Gastroesophageal sphincter (tissue), 4 donors: ENCODE measurements around the gene ARHGAP23. TPM values are rescaled to one million over a fixed set of nuclear protein-coding genes. Genes with fewer than 3 reads are reported as not detected.

ENCODE experiments used
- ATAC-seq: fragments of 150-250 bp; one replicate; pipeline ENCODE4 v1.9.1; 2016; ENCODE audit warnings: mild to moderate bottlenecking, moderate library complexity
- H3K27ac ChIP-seq, 4 donors: fragments of 200-600 bp; sonication (generic) in 3 of 4; 1 replicate in 3 of 4; 2 replicates in 1 of 4; pipeline ENCODE4 v1.5.1; 2016 to 2019
- H3K27me3 ChIP-seq: fragments of 200-600 bp; sonication (generic); one replicate; pipeline ENCODE4 v1.5.1; 2019
- H3K36me3 ChIP-seq, 2 donors: fragments of 200-600 bp; sonication (generic); one replicate each; pipeline ENCODE4 v1.5.1; 2019; ENCODE audit warnings: control low read depth in 1 of 2
- H3K4me1 ChIP-seq, 3 donors: fragments of 200-600 bp; sonication (generic); 1 replicate in 2 of 3; 2 replicates in 1 of 3; pipeline ENCODE4 v1.5.1; 2016 to 2019; ENCODE audit warnings: control low read depth in 2 of 3
- H3K4me3 ChIP-seq, 2 donors: fragments of 200-600 bp; sonication (generic); one replicate each; pipeline ENCODE4 v1.5.1; 2019; ENCODE audit warnings: mild to moderate bottlenecking in 1 of 2, moderate library complexity in 1 of 2
- H3K9me3 ChIP-seq, 3 donors: fragments of 200-600 bp; sonication (generic); one replicate each; pipeline ENCODE4 v1.5.1; 2017 to 2019; ENCODE audit warnings: control low read depth in 2 of 3
- CTCF ChIP-seq, 4 experiments: fragments of 200-600 bp in 2 of 4; fragments of 450-650 bp in 2 of 4; sonication (generic) in 1 of 4; IDR thresholded peaks; one replicate each; pipeline ENCODE4 v1.5.1; 2017 to 2019; ENCODE audit warnings: antibody characterized with exemption in 4 of 4, mild to moderate bottlenecking in 2 of 4, moderate library complexity in 2 of 4
- EP300 ChIP-seq: sonication (generic); formaldehyde crosslinking; IDR thresholded peaks from one replicate; pipeline ENCODE4 v1.6.1; 2017; ENCODE audit warnings: antibody characterized with exemption, mild to moderate bottlenecking
- POLR2A ChIP-seq, 2 donors: fragments of 450-650 bp; IDR thresholded peaks; one replicate each; pipeline ENCODE4 v1.6.1; 2017; ENCODE audit warnings: antibody characterized with exemption in 2 of 2, mild to moderate bottlenecking in 2 of 2, moderate library complexity in 1 of 2
- POLR2AphosphoS5 ChIP-seq: sonication (generic); formaldehyde crosslinking; IDR thresholded peaks from one replicate; pipeline ENCODE4 v1.6.1; 2017; ENCODE audit warnings: antibody characterized with exemption
- WGBS, 2 donors: methylation state at CpG; one replicate each; pipeline ENCODE4 v1.1.5; 2018; ENCODE audit warnings: low coverage in 1 of 2; 5-methylcytosine and 5-hydroxymethylcytosine counted together
- total RNA-seq, 4 donors: library from RNA; depleted of rRNA; stranded (reverse); fragments of >200 nt; gene quantifications; one replicate each; pipeline ENCODE4 v1.1.0, GENCODE V29; 2016

The ARHGAP23 gene
- total RNA-seq, 4 donors from 2014 or later: 45.3 to 132 (median 82.8) TPM

DNA sequence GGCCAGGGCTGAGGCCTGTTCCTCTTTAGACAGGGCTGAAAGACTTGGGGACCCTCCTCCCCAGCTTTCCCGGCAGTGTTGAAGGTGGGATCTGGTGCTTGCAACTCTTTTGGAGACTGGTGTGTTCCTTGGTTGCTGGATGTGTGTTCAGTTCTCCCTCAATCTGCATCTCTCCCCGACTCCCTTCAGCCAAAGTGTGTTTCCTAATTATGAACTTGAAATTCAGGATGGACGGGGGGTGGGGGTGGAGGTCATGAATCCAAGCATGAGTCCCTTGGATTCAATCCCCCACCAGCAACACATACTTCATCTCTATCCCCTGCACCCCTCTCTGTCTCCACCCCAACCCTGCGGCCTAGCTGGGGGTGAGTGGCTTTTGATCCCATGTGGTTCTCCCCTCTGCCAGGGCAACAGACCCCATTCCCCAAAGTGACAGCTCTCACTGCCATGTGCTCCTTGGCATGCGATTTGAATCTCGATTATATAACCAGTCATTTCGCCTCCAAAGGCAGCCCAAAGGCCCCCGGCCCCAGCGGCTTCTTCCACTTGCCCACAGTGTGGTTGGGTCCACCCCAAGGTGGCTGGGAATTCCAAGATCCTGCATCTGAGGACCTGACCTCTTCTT is 1.3 kb downstream of the ARHGAP23 start:
- TF ChIP-seq POLR2AphosphoS5: no peak
- TF ChIP-seq CTCF (IDR thresholded peaks at IDR 0.05): no peak
- no peak for TF ChIP-seq EP300
- no peak for TF ChIP-seq POLR2A (IDR thresholded peaks at IDR 0.05)
- Histone ChIP-seq H3K9me3 (no peaks in the 10 kb centered on the region), H3K36me3 (peaks cover 0 to 8% of the 10 kb centered on the region in 2 donors), H3K4me3 (peak overlapping the region; percentile 97 to 99), H3K27ac (peak overlapping the region; percentile 88 to 96 (median 95)), H3K4me1 (peaks cover 0 to 90% (median 16%) of the 10 kb centered on the region in 3 donors), H3K27me3 (no peaks in the 10 kb centered on the region)
- WGBS, 2 donors: 36 to 39% methylated on average over 3 to 5 of the region's 9 CpGs
- no peak for ATAC-seq

GRCh38 chr17:38430316-38430715 is 2.1 kb downstream of the ARHGAP23 start:
- 14 to 42% methylated on average over 2 to 3 of the region's 3 CpGs for WGBS, 2 donors
- Histone ChIP-seq H3K27me3 (no peaks in the 10 kb centered on the region), H3K9me3 (no peaks in the 10 kb centered on the region), H3K36me3 (peaks cover 0 to 8% of the 10 kb centered on the region in 2 donors), H3K27ac (peak overlapping the region; percentile 88 to 96 (median 95)), H3K4me3 (no peak overlapping the region), H3K4me1 (peaks cover 0 to 90% (median 18%) of the 10 kb centered on the region in 3 donors)
- TF ChIP-seq EP300 (no peak), POLR2AphosphoS5 (peak; percentile 42)
- ATAC-seq: peak; percentile 54

DNA sequence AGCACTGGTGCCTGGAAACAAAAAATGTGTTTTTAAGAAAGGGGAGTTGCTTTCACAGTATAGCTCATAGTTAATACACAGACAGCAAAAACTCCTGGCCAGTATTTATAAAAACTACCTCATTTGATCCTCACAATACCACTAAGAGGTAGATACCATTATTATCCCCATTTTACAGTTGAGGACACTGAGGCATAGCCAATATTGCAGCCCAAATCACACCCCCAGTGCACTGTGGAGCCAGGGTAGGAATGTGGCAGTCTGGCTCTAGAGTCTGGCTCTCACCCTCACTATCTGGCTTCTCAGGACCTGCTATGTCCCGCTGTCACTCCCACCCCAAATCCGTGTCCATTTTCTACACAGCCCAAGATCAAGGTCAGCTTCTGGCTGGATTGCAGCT is 2.6 kb downstream of the ARHGAP23 start:
- WGBS, 2 donors: 83% methylated on average over 2 of the region's 2 CpGs; no CpG with 5 or more reads in 1 of the 2 donors
- Histone ChIP-seq H3K27me3 (no peaks in the 10 kb centered on the region), H3K4me3 (no peak overlapping the region), H3K36me3 (peaks cover 0 to 8% of the 10 kb centered on the region in 2 donors), H3K4me1 (peaks cover 0 to 90% (median 18%) of the 10 kb centered on the region in 3 donors), H3K27ac (peak overlapping the region in 3 of 4 donors; percentile 88 to 96 (median 94)), H3K9me3 (no peaks in the 10 kb centered on the region)
- no peak for TF ChIP-seq CTCF (IDR thresholded peaks at IDR 0.05)
- no peak for TF ChIP-seq POLR2AphosphoS5
- no peak for TF ChIP-seq EP300
- TF ChIP-seq POLR2A (IDR thresholded peaks at IDR 0.05): no peak
- ATAC-seq: no peak

DNA sequence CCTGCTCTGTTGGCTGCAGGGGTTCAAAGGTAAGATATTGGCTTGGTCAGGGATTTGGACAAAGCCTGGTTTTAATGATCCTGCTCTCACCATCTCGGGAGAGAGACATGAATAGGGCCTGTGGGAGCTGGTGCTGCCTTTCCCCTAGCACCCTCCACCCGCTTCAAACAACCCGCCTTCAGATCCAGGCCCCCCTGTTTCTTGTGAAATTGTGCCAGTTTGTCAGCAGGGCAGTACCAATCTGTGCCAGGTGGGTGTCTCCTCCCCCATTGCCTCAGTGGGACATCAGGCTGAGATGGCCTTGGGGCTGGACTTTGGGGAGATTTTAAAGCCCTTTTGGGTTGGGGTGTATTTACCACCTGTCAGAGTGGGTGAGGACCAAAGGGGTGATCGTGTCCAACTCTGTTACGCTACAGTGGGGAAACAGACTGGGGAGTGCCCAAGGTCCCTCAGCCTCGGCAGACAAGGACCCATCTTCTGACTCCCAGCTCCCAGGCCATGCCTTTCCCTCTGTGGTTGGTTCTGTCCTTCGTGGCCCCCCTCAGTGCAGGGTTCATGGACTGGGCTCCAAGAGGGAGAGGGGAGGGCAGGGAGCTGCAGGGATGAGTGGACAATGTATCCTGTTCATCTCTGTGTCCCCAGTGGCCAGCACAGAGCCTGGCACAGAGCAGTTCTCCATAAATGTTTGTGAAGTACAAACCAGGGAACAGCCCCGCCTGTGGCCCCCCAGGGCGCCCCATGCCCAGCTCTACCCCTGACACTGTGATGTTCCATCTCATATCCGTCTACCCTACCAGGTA is 3.3 kb downstream of the ARHGAP23 start:
- peaks cover 0 to 90% (median 18%) of the 10 kb centered on the region in 3 donors for H3K4me1 ChIP-seq
- peaks cover 0 to 8% of the 10 kb centered on the region in 2 donors for H3K36me3 ChIP-seq
- H3K4me3 ChIP-seq: no peak overlapping the region
- TF ChIP-seq POLR2AphosphoS5 (no peak), CTCF (IDR thresholded peaks at IDR 0.05) (no peak), EP300 (no peak), POLR2A (IDR thresholded peaks at IDR 0.05) (no peak)
- no peaks in the 10 kb centered on the region for H3K27me3 ChIP-seq
- no peak for ATAC-seq
- no peaks in the 10 kb centered on the region for H3K9me3 ChIP-seq
- WGBS, 2 donors: 84% methylated on average over 8 of the region's 10 CpGs; no CpG with 5 or more reads in 1 of the 2 donors
- peak overlapping the region in 3 of 4 donors; percentile 88 to 96 (median 94) for H3K27ac ChIP-seq

- Histone ChIP-seq H3K4me3 (no peak overlapping the region), H3K9me3 (no peaks in the 10 kb centered on the region), H3K36me3 (peaks cover 0 to 8% of the 10 kb centered on the region in 2 donors), H3K4me1 (peaks cover 0 to 76% (median 5%) of the 10 kb centered on the region in 3 donors), H3K27me3 (no peaks in the 10 kb centered on the region), H3K27ac (peak overlapping the region in 3 of 4 donors; percentile 64 to 73 (median 70))
- no peak for ATAC-seq
- TF ChIP-seq CTCF (IDR thresholded peaks at IDR 0.05) (no peak), EP300 (no peak), POLR2A (IDR thresholded peaks at IDR 0.05) (no peak), POLR2AphosphoS5 (no peak)
- WGBS, 2 donors: no CpG with 5 or more reads among the region's 21 CpGs
Observed at GRCh38 chr17:38434178-38434665, 6.0 kb downstream of the ARHGAP23 start.
